H9 (cell line): ENCODE data around the gene KAZALD1. TPM values are rescaled to one million over a fixed set of nuclear protein-coding genes. Genes with fewer than 3 reads are reported as not detected.
A peak's percentile ranks its signal among the peaks of the same experiment; 100 is the strongest.

Source experiments
- DNase-seq: peaks from one replicate; pipeline ENCODE4 v3.0.0-alpha.2; 2017
- H2AFZ ChIP-seq: one replicate; pipeline ENCODE4 v1.6.1; 2013; ENCODE audit warnings: mild to moderate bottlenecking, low read length, control low read depth, moderate library complexity
- H2AK5ac ChIP-seq: 2 replicates; pipeline ENCODE4 v1.6.1; 2013; ENCODE audit warnings: low read length, control low read depth, mixed read lengths; ENCODE audit not compliant: insufficient read length
- H2BK120ac ChIP-seq: one replicate; pipeline ENCODE4 v1.6.1; 2013; ENCODE audit warnings: low read depth, mild to moderate bottlenecking, low read length, control low read depth, inconsistent platforms; ENCODE audit not compliant: poor library complexity, severe bottlenecking
- H2BK12ac ChIP-seq: 2 replicates; pipeline ENCODE4 v1.6.1; 2013; ENCODE audit warnings: low read length, control low read depth, mixed read lengths, low read depth; ENCODE audit not compliant: insufficient read length
- H2BK15ac ChIP-seq: 2 replicates; pipeline ENCODE4 v1.6.1; 2013; ENCODE audit warnings: low read depth, low read length, control low read depth
- H2BK20ac ChIP-seq: one replicate; pipeline ENCODE4 v1.6.1; 2013; ENCODE audit warnings: low read depth, mild to moderate bottlenecking, low read length, control low read depth, inconsistent platforms; ENCODE audit not compliant: poor library complexity, severe bottlenecking
- H2BK5ac ChIP-seq: 2 replicates; pipeline ENCODE4 v1.6.1; 2013; ENCODE audit warnings: low read length, control low read depth, mixed read lengths; ENCODE audit not compliant: insufficient read length
- H3K14ac ChIP-seq: 2 replicates; pipeline ENCODE4 v1.6.1; 2013; ENCODE audit warnings: low read length, control low read depth; ENCODE audit not compliant: insufficient read depth
- H3K18ac ChIP-seq: 2 replicates; pipeline ENCODE4 v1.6.1; 2013; ENCODE audit warnings: low read depth, mild to moderate bottlenecking, mixed read lengths, low read length, control low read depth; ENCODE audit not compliant: insufficient read length
- H3K23ac ChIP-seq: 2 replicates; pipeline ENCODE4 v1.6.1; 2013; ENCODE audit warnings: low read length, control low read depth, mixed read lengths, low read depth; ENCODE audit not compliant: insufficient read length
- H3K23me2 ChIP-seq: 2 replicates; pipeline ENCODE4 v1.6.1; 2013; ENCODE audit warnings: low read depth, mild to moderate bottlenecking, mixed read lengths, low read length, control low read depth; ENCODE audit not compliant: insufficient read length, poor library complexity, severe bottlenecking
- H3K27ac ChIP-seq: 2 replicates; pipeline ENCODE4 v1.5.1; 2013; ENCODE audit warnings: low read length, control low read depth, mixed read lengths, low read depth; ENCODE audit not compliant: insufficient read length
- H3K27me3 ChIP-seq: 2 replicates; pipeline ENCODE4 v1.6.1; 2013; ENCODE audit warnings: low read length, control low read depth, inconsistent platforms; ENCODE audit not compliant: insufficient read depth
- H3K4ac ChIP-seq: 2 replicates; pipeline ENCODE4 v1.6.1; 2013; ENCODE audit warnings: low read depth, mild to moderate bottlenecking, control low read depth, inconsistent platforms, low read length, moderate library complexity
- H3K4me1 ChIP-seq: 2 replicates; pipeline ENCODE4 v1.6.1; 2013; ENCODE audit warnings: low read length, control low read depth, inconsistent platforms; ENCODE audit not compliant: insufficient read depth
- H3K4me2 ChIP-seq: 2 replicates; pipeline ENCODE4 v1.6.1; 2013; ENCODE audit warnings: low read length, control low read depth, mixed read lengths; ENCODE audit not compliant: insufficient read length, insufficient read depth
- H3K56ac ChIP-seq: 2 replicates; pipeline ENCODE4 v1.6.1; 2013; ENCODE audit warnings: low read depth, mild to moderate bottlenecking, mixed read lengths, low read length, control low read depth; ENCODE audit not compliant: insufficient read length
- H3K79me1 ChIP-seq: 2 replicates; pipeline ENCODE4 v1.6.1; 2013; ENCODE audit warnings: low read depth, mild to moderate bottlenecking, moderate library complexity, low read length, control low read depth, inconsistent platforms; ENCODE audit not compliant: insufficient read depth, poor library complexity, severe bottlenecking
- H3K79me2 ChIP-seq: 2 replicates; pipeline ENCODE4 v1.6.1; 2013; ENCODE audit warnings: low read length, control low read depth, inconsistent platforms; ENCODE audit not compliant: insufficient read depth
- H3K9ac ChIP-seq: 2 replicates; pipeline ENCODE4 v1.6.1; 2013; ENCODE audit warnings: low read length, control low read depth, mixed read lengths; ENCODE audit not compliant: insufficient read length; ENCODE audit errors: extremely low read depth
- H3K9me3 ChIP-seq: one replicate; pipeline ENCODE4 v1.6.1; 2013; ENCODE audit warnings: low read depth, low read length, inconsistent platforms; ENCODE audit not compliant: control insufficient read depth
- H3T11ph ChIP-seq: one replicate; pipeline ENCODE4 v1.6.1; 2013; ENCODE audit warnings: mild to moderate bottlenecking, low read length, control low read depth, inconsistent platforms
- H4K20me1 ChIP-seq: one replicate; pipeline ENCODE4 v1.6.1; 2013; ENCODE audit not compliant: control insufficient read depth, insufficient read length, insufficient read depth
- H4K5ac ChIP-seq: 2 replicates; pipeline ENCODE4 v1.6.1; 2013; ENCODE audit warnings: low read depth, mild to moderate bottlenecking, mixed read lengths, low read length, control low read depth; ENCODE audit not compliant: insufficient read length
- H4K8ac ChIP-seq: replicated peaks from 2 replicates; pipeline ENCODE4 v1.6.1; 2013; ENCODE audit warnings: low read length, control low read depth, mixed read lengths, low read depth; ENCODE audit not compliant: insufficient read length
- H4K91ac ChIP-seq: 2 replicates; pipeline ENCODE4 v1.6.1; 2013; ENCODE audit warnings: low read depth, mild to moderate bottlenecking, moderate library complexity, mixed read lengths, low read length, control low read depth; ENCODE audit not compliant: insufficient read length
- H3K27ac Mint-ChIP-seq, 3 experiments: 2 replicates in 2 of 3; 3 replicates in 1 of 3; pipeline ENCODE4 v1.8.0; 2020 to 2021; ENCODE audit warnings: mixed read lengths in 3 of 3, mild to moderate bottlenecking in 1 of 3, moderate library complexity in 1 of 3
- H3K27me3 Mint-ChIP-seq: 2 replicates; pipeline ENCODE4 v1.8.0; 2021; ENCODE audit warnings: low read depth, mild to moderate bottlenecking, moderate library complexity, mixed read lengths
- H3K36me3 Mint-ChIP-seq, 3 experiments: 2 replicates in 2 of 3; 3 replicates in 1 of 3; pipeline ENCODE4 v1.8.0; 2020 to 2021; ENCODE audit warnings: low read depth in 3 of 3, mixed read lengths in 3 of 3; ENCODE audit not compliant: insufficient read depth in 1 of 3
- H3K4me1 Mint-ChIP-seq, 2 experiments: 2 replicates each; pipeline ENCODE4 v1.8.0; 2020; ENCODE audit warnings: mixed read lengths in 2 of 2
- H3K4me3 Mint-ChIP-seq, 2 experiments: 2 replicates in 1 of 2; 3 replicates in 1 of 2; pipeline ENCODE4 v1.8.0; 2020 to 2021; ENCODE audit warnings: mild to moderate bottlenecking in 2 of 2, mixed read lengths in 2 of 2, moderate library complexity in 1 of 2
- H3K9me3 Mint-ChIP-seq, 2 experiments: 2 replicates in 1 of 2; 3 replicates in 1 of 2; pipeline ENCODE4 v1.8.0; 2020; ENCODE audit warnings: mild to moderate bottlenecking in 2 of 2, mixed read lengths in 2 of 2, moderate library complexity in 1 of 2
- CTCF ChIP-seq: fragments of 200-600 bp; sonication (generic); conservative IDR thresholded peaks from 3 replicates; pipeline ENCODE4 v1.8.0; 2021; ENCODE audit warnings: antibody characterized with exemption, mild to moderate bottlenecking
- WGBS: extraction: QIAGEN DNeasy Blood & Tissue Kit; methylation state at CpG from one replicate; pipeline ENCODE4 v1.1.7; 2013; ENCODE audit warnings: missing lambda C conversion rate, low lambda C conversion rate, mixed read lengths; ENCODE audit not compliant: insufficient read length; ENCODE audit errors: extremely low coverage; 5-methylcytosine and 5-hydroxymethylcytosine counted together
- total RNA-seq: library from RNA; stranded (reverse); gene quantifications from 2 replicates; pipeline ENCODE4 v1.2.1, GENCODE V29; 2021

KAZALD1 gene
- total RNA-seq, 1 experiment from 2014 or later, result 2.9 TPM

GRCh38 chr10:101016814-101017213 lies 45.0 kb upstream of the KAZALD1 start:
- H2BK5ac ChIP-seq, result no peak overlapping the region
- H2BK12ac ChIP-seq, result no peak overlapping the region
- no peak overlapping the region for H2BK15ac ChIP-seq
- no peak overlapping the region for H3K9ac ChIP-seq
- TF ChIP-seq CTCF, result no peak
- peaks cover 24 to 35% of the 10 kb centered on the region in 2 experiments for H3K4me1 Mint-ChIP-seq
- H3K36me3 Mint-ChIP-seq, result no peaks in the 10 kb centered on the region
- no peak overlapping the region for H3T11ph ChIP-seq
- H3K18ac ChIP-seq, result no peak overlapping the region
- peaks cover 10% of the 10 kb centered on the region for H3K23me2 ChIP-seq
- H3K14ac ChIP-seq, result no peak overlapping the region
- H4K91ac ChIP-seq, result no peak overlapping the region
- H4K8ac ChIP-seq, result no peak overlapping the region
- no peaks in the 10 kb centered on the region for H4K20me1 ChIP-seq
- H2BK20ac ChIP-seq, result no peak overlapping the region
- H3K4ac ChIP-seq, result no peak overlapping the region
- H3K27me3 Mint-ChIP-seq, result peaks cover 80% of the 10 kb centered on the region
- H3K27ac ChIP-seq, result no peak overlapping the region
- no peaks in the 10 kb centered on the region; a peak in 1 of 5 replicates for H3K9me3 Mint-ChIP-seq
- no peak overlapping the region for H2AK5ac ChIP-seq
- no peak overlapping the region for H4K5ac ChIP-seq
- no peak overlapping the region for H2AFZ ChIP-seq
- H3K4me1 ChIP-seq, result no peaks in the 10 kb centered on the region
- no peaks in the 10 kb centered on the region for H3K9me3 ChIP-seq
- H3K4me3 Mint-ChIP-seq, result peak overlapping the region in 1 of 2 experiments; percentile 24; a peak in 1 of 5 replicates
- peaks cover 17% of the 10 kb centered on the region; the same call in 1 of the 2 replicates for H3K27me3 ChIP-seq
- no peaks in the 10 kb centered on the region for H3K79me2 ChIP-seq
- no peak overlapping the region for H3K23ac ChIP-seq
- H3K79me1 ChIP-seq, result no peaks in the 10 kb centered on the region
- H2BK120ac ChIP-seq, result no peak overlapping the region
- no peak overlapping the region for H3K56ac ChIP-seq
- H3K27ac Mint-ChIP-seq, result no peak overlapping the region; a peak in 1 of 7 replicates
- no CpG with 5 or more reads among the region's 5 CpGs for WGBS
- H3K4me2 ChIP-seq, result no peak overlapping the region
- DNase-seq, result no peak
